ENCODE data around the gene ADAM22. TPM values are rescaled to one million over a fixed set of nuclear protein-coding genes. Genes with fewer than 3 reads are reported as not detected.

The ADAM22 gene
- polyA plus RNA-seq, 1 of the 3 experiments (the other 2 are of a cell fraction): 3.0 TPM

GRCh38 chr7:88062238-88062637 is 128.2 kb downstream of the ADAM22 start:
- no peak for TF ChIP-seq TAF1 (IDR thresholded peaks at IDR 0.05; ENCODE audit: borderline replicate concordance, low read depth, low read length)
- no peak overlapping the region for H3K9ac ChIP-seq
- H3K36me3 ChIP-seq (replicated peaks in 1 of 2; ENCODE audit: control insufficient read depth in 1 of 2, insufficient read depth in 2 of 2, low read length in 1 of 2): no peaks in the 10 kb centered on the region
- no peak overlapping the region for H3K4me3 ChIP-seq (ENCODE audit: low read depth in 2 of 2, low read length in 1 of 2)
- CTCF ChIA-PET: no interaction called here
- no peaks in the 10 kb centered on the region for H3K27me3 ChIP-seq (ENCODE audit: insufficient read depth)
- H3K9me3 ChIP-seq: no peaks in the 10 kb centered on the region
- no peaks in the 10 kb centered on the region for H4K20me1 ChIP-seq (ENCODE audit: insufficient read depth)
- no peaks in the 10 kb centered on the region for H3K79me2 ChIP-seq (ENCODE audit: insufficient read depth)
- H3K4me1 ChIP-seq (ENCODE audit: control insufficient read depth in 1 of 2, insufficient read depth in 2 of 2, low read depth in 1 of 2, low read length in 1 of 2): no peaks in the 10 kb centered on the region; a peak in 1 of 4 replicates
- H3K9me2 ChIP-seq: no peaks in the 10 kb centered on the region
- no peak for DNase-seq
- H3F3A ChIP-seq (replicated peaks; ENCODE audit: insufficient read depth): no peaks in the 10 kb centered on the region
- no peak overlapping the region for H3K4me2 ChIP-seq
- H2AFZ ChIP-seq (ENCODE audit: low read depth): no peak overlapping the region
- POLR2A ChIA-PET: no interaction called here
- no peak overlapping the region for H3K27ac ChIP-seq (ENCODE audit: low read depth in 2 of 2, low read length in 1 of 2)

GRCh38 chr7:88069093-88069492 is 135.0 kb downstream of the ADAM22 start:
- Histone ChIP-seq H3K9me2 (no peaks in the 10 kb centered on the region), H3K27ac (ENCODE audit: low read depth in 2 of 2, low read length in 1 of 2) (no peak overlapping the region), H3K27me3 (ENCODE audit: insufficient read depth) (no peaks in the 10 kb centered on the region), H3K4me1 (ENCODE audit: control insufficient read depth in 1 of 2, insufficient read depth in 2 of 2, low read depth in 1 of 2, low read length in 1 of 2) (peaks cover 0 to 21% of the 10 kb centered on the region in 2 experiments; a peak in 2 of 4 replicates), H3F3A (replicated peaks; ENCODE audit: insufficient read depth) (no peaks in the 10 kb centered on the region), H3K4me3 (ENCODE audit: low read depth in 2 of 2, low read length in 1 of 2) (no peak overlapping the region), H3K9me3 (no peaks in the 10 kb centered on the region; the same call in 1 of the 2 replicates), H4K20me1 (ENCODE audit: insufficient read depth) (no peaks in the 10 kb centered on the region), H3K9ac (no peak overlapping the region), H2AFZ (ENCODE audit: low read depth) (no peak overlapping the region), H3K79me2 (ENCODE audit: insufficient read depth) (no peaks in the 10 kb centered on the region), H3K4me2 (no peak overlapping the region), H3K36me3 (replicated peaks in 1 of 2; ENCODE audit: control insufficient read depth in 1 of 2, insufficient read depth in 2 of 2, low read length in 1 of 2) (no peaks in the 10 kb centered on the region)
- ChIA-PET POLR2A (no interaction called here), CTCF (interaction anchor here (1.2 kb wide), 1 partner anchor 24 kb away, joined by 3 read pairs; no protein-coding TSS in a partner anchor)
- DNase-seq: no peak
- TF ChIP-seq USF2 (IDR thresholded peaks at IDR 0.05; ENCODE audit: borderline replicate concordance, low read depth, low read length): no peak
- TF ChIP-seq MEF2A (IDR thresholded peaks at IDR 0.05; ENCODE audit: borderline replicate concordance, low read depth): no peak
- no peak for TF ChIP-seq CTCF (IDR thresholded peaks at IDR 0.05)
- TF ChIP-seq ELF1 (IDR thresholded peaks at IDR 0.05): no peak
- no peak for TF ChIP-seq MXI1 (IDR thresholded peaks at IDR 0.05; ENCODE audit: low read depth, low read length)
- no peak for TF ChIP-seq JUND (IDR thresholded peaks at IDR 0.05)
- TF ChIP-seq ZBTB33 (IDR thresholded peaks at IDR 0.05; ENCODE audit: borderline replicate concordance, low read depth): no peak
- no peak for TF ChIP-seq FOXM1 (IDR thresholded peaks at IDR 0.05; ENCODE audit: low read depth)
- no peak for TF ChIP-seq REST (IDR thresholded peaks at IDR 0.05; ENCODE audit: low read depth, low read length)
- TF ChIP-seq POLR2AphosphoS5 (IDR thresholded peaks at IDR 0.05; ENCODE audit: low read depth, low read length): no peak
- no peak for TF ChIP-seq PBX3 (IDR thresholded peaks at IDR 0.05)
- no peak for TF ChIP-seq SMC3 (IDR thresholded peaks at IDR 0.05; ENCODE audit: low read depth, low read length)
- TF ChIP-seq NRF1 (IDR thresholded peaks at IDR 0.05; ENCODE audit: low read depth, low read length): no peak
- TF ChIP-seq RFX5 (IDR thresholded peaks at IDR 0.05; ENCODE audit: low read length): no peak
- 89% methylated on average over 1 of the region's 1 CpG for WGBS (ENCODE audit: low lambda C conversion rate)

All from SK-N-SH (cell line).